GM18511 (cell line): ENCODE measurements around the gene ANAPC1.
A peak's percentile ranks its signal among the peaks of the same experiment; 100 is the strongest.
"Not testable (repeated sequence)": the region's sequence is repeated elsewhere in the genome, so short reads cannot be mapped to it uniquely, and the experiment has no call there.

Experiments used
- ATAC-seq: cut with Tn5 transposase; IDR thresholded peaks from one replicate; pipeline ENCODE4 v1.9.1; 2021; ENCODE audit warnings: mild to moderate bottlenecking, moderate library complexity; ENCODE audit not compliant: unreplicated experiment

Gene ANAPC1

GRCh38 chr2:111812970-111813622 lies 70.9 kb downstream of the ANAPC1 start:
- not testable (repeated sequence) for ATAC-seq

- not testable (repeated sequence) for ATAC-seq
Observed at GRCh38 chr2:111790633-111791032, 93.4 kb downstream of the ANAPC1 start.

- ATAC-seq = not testable (repeated sequence)
Observed at GRCh38 chr2:111784081-111784480, 99.9 kb downstream of the ANAPC1 start.

GRCh38 chr2:111782195-111782594 lies 101.8 kb downstream of the ANAPC1 start:
- not testable (repeated sequence) for ATAC-seq

GRCh38 chr2:111781443-111782094 lies 102.4 kb downstream of the ANAPC1 start:
- ATAC-seq = not testable (repeated sequence)

- not testable (repeated sequence) for ATAC-seq
Observed at GRCh38 chr2:111777155-111777554, 106.8 kb downstream of the ANAPC1 start.

GRCh38 chr2:111776296-111776695 lies 107.7 kb downstream of the ANAPC1 start:
- not testable (repeated sequence) for ATAC-seq

- ATAC-seq = peak; percentile 72
Observed at GRCh38 chr2:111772180-111772579, 111.8 kb downstream of the ANAPC1 start.

- not testable (repeated sequence) for ATAC-seq
Observed at GRCh38 chr2:111770916-111771658, 112.9 kb downstream of the ANAPC1 start.

- not testable (repeated sequence) for ATAC-seq
Observed at GRCh38 chr2:111768266-111769190, 115.5 kb downstream of the ANAPC1 start.

- ATAC-seq = not testable (repeated sequence)
Observed at GRCh38 chr2:111767087-111767486, 116.9 kb downstream of the ANAPC1 start.

- ATAC-seq = not testable (repeated sequence)
Observed at GRCh38 chr2:111766295-111766694, 117.7 kb downstream of the ANAPC1 start.

- not testable (repeated sequence) for ATAC-seq
Observed at GRCh38 chr2:111764151-111764550, 119.8 kb downstream of the ANAPC1 start.

GRCh38 chr2:111760697-111761284 lies 123.2 kb downstream of the ANAPC1 start:
- ATAC-seq = not testable (repeated sequence)

GRCh38 chr2:111752533-111752932 lies 131.5 kb downstream of the ANAPC1 start:
- not testable (repeated sequence) for ATAC-seq

GRCh38 chr2:111750641-111751040 lies 133.4 kb downstream of the ANAPC1 start:
- ATAC-seq = not testable (repeated sequence)

GRCh38 chr2:111748429-111748828 lies 135.6 kb downstream of the ANAPC1 start:
- not testable (repeated sequence) for ATAC-seq

GRCh38 chr2:111747410-111748115 lies 136.4 kb downstream of the ANAPC1 start:
- ATAC-seq = peak; percentile 85

GRCh38 chr2:111744751-111745150 lies 139.2 kb downstream of the ANAPC1 start:
- not testable (repeated sequence) for ATAC-seq
